CD4-positive, alpha-beta T cell treated with Interleukin-2 at 100 ng/mL for 4 hours (primary cell): ENCODE results near the gene MXI1.

Source experiments
- DNase-seq: peaks from one replicate; pipeline ENCODE4 v3.0.0-alpha.2; 2020; ENCODE audit warnings: low spot score

The MXI1 gene

DNA sequence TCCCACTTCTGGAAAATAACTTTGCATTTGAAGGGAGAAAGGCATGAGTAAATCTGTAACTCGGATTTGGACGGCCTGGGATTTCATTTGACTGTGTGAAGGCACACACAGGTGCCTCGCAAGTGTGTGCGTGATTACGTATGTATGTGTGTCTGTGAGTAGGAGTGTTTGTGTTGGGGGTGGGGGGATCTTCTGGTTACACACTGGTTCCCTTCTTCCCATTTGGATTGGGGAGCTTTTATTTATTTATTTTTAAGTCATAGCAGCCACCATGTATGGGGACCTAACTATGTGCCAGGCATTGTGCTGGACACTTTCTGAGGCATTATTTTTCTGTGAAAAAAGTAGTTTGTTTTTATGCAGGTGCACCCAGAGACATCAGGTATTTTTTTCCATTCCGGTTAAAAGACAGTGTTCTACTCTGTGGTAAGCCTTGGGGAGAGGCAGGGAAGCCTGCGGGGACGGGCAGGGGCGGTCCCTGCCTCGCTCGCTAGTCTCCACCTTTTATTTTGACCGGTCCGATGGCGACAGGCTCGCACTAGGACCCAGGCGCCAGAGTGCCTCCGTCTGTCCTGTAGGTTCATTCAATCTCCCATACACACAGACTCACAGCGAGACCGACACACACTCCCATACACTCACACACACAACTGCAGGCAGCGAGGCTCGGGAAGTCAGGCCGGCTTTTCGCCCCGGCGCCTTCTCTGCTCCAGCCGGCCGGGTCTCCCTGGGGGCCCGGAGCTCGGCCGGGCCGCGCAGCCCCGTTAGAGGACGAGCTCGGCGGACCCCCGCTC, at the start of gene MXI1:
Gene MXI1 (plus strand): TSS at position 595 of the 794 bp plus-strand sequence. CDS start 204 bp downstream, outside the sequence.
- DNase-seq = peak; percentile 53

DNA sequence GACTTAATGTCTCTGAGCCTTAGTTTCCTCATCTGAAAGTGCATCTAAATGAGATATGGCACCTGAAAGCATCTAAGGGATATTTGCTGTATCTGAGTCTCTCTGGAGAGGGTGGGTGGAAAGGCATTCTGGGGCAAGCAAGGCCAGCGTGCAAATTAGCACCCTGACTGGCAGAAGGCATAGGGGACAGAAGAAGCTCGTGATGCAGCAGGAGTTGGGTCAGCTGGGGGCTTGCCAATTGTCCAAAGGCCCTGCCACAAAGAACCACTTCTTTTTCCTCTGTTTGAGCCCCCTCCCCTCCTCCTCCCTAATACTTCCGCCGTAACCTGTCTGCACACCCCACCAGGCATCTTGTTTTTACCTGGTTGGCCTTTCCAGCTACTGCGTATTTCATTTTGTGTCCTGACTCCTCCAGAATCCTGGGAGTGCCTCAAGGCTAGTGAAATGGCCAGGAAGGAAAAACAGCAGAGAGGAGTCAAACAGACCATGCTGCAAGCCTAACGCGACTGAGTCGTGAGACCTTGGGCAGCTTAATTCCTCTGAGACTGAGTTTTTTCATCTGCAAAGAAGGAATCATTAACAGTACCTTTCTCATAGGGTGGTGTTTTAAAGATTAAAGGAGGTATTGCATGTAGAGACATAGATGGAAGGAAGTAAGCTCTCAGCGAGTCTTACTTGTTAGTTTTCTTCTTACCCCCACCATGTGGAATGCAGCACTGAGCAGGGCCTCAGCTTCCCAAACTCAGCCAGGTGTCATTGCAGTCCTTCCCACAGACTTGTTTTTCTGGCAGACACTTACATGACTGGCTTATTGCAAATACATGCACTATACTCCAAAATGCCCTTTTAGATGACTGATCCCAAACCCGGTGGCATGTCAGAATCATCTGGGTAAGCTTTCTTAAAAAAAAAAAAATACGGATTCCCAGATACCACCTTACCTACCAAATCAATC, 49.1 kb upstream of the MXI1 start:
- no peak for DNase-seq

DNA sequence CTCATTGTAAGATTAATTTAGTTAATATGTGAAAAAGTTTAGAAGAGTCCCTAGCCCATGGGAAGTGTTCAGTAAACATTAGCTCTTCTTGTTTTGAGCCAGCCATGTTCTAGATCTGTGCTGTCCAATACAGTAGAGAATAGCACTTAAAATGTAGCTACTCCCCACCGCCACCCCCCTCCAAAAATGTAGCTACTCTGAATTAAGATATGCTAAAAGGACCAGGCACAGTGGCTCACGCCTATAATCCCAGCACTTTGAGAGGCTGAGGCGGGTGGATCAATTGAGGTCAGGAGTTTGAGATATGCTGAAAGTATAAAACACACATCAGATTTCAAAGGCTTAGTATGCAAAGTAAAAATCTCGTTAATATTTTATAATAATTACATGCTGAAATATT, 47.3 kb upstream of the MXI1 start:
- DNase-seq = no peak

DNA sequence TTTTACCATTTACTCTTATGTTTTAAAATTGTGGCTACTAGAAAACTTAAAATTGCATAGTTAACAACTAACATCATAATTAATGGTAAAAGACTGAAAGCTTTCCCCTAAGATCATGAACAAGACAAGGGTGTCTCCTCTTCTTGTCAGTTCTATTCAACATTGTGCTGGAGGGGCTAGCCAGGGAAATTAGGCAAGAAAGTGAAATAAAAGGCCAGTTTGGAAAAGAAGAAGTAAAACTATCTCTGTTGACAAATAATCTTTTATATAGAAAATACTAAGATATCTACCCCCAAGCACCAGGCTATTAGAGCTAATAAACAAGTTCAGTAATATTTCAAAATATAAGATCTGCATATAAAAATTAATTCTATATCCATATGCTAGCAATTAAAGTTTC, 46.9 kb upstream of the MXI1 start:
- DNase-seq = no peak

DNA sequence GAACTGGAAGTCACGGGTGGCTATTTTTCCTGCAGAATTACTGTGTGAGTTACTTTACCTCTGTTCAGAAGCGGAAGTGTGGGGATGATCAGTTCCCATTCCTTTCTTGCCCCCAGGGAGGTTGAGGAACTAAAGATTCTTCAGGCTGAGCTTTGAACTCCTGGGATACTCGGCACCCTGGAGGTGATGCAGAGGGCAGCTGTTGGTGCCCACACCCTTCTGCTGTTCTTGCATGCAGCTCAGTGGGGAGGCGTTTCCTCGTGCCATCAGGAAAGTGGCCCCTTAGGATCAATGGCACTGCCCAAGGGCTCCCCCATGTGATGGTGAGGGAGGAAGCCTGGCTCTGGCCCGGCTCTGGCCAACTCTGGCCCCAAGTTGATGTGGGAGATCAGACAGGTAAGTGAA, 44.7 kb upstream of the MXI1 start:
- DNase-seq = no peak

DNA sequence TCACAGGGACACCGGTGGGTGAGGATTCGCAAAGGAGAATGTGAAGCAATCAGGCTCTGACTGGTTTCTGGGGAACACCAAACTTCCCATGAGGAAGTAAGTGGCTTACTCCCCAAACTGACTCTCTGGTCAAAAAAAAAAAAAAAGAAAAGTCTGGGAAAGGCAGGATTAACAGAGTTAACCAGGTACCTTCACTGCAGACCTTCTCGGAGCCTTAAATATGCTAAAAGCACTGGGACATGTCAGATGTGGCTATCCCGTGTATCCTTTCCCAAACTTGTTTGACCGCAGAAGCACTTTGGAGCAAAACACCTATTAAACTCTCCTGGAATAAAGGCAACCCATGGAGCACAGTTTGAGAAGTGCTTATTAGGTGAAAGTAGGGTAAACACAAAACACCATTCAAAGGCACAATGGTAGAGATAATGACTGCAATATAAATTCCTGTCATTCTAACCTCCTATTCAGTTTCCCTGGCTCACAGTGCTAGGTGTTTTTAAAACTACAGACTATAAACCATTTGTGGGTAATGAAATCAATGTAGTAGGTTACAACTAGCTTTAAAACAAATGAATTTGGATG, 44.1 kb upstream of the MXI1 start:
- DNase-seq = no peak

DNA sequence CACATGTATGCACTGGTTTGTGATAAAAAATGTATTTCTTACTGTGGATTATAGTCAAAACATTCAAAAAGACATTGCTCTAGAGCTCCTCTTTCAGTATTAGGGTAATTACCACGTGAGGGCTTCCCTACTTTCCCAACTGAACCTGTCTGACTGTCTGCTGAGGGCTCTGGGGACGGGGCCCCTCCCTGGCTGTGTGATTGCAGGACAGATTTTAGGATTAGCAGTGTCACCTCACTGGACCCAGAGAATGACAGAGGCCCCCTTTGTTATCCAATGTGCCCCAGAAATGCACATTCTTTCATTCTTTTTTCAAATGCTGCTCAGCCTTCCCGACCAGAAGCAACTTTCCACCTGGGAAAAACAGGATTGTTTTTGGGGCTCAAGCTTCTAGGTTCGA, 43.6 kb upstream of the MXI1 start:
- DNase-seq = no peak

DNA sequence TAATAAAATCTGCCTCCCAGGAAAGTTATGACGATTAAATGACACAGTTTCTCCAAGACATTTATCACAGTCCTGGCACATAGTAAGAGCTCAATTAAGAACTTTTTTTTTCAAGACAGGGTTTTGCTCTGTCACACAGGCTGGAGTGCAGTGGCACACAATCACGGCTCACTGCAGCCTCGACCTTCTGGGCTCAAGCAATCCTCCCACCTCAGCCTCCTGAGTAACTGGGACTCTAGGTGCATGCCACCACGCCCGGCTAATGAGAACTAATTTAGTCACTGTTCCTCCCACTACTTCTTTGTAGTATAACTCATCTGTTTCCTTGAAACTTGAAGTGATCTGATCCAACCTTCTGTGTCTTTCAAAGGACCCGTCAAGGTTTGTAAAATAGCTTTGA, 42.2 kb upstream of the MXI1 start:
- no peak for DNase-seq

DNA sequence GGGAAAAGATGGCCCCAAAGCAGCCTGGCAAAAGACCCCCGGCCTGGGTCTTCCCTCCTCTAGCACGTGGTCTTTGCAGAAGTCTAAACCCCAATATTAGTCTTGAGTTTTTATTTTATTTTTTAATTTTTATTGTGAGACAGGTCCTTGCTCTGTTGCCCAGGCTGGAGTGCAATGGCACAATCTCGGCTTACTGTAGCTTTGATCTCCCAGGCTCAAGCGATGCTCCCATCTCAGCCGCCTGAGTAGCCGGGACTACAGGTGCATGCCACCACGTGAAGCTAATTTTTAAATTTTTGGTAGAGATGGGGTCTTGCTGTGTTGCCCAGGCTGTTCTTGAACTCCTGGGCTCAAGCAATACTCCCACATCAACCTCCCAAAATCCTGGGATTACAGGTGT, 40.3 kb upstream of the MXI1 start:
- DNase-seq = no peak

DNA sequence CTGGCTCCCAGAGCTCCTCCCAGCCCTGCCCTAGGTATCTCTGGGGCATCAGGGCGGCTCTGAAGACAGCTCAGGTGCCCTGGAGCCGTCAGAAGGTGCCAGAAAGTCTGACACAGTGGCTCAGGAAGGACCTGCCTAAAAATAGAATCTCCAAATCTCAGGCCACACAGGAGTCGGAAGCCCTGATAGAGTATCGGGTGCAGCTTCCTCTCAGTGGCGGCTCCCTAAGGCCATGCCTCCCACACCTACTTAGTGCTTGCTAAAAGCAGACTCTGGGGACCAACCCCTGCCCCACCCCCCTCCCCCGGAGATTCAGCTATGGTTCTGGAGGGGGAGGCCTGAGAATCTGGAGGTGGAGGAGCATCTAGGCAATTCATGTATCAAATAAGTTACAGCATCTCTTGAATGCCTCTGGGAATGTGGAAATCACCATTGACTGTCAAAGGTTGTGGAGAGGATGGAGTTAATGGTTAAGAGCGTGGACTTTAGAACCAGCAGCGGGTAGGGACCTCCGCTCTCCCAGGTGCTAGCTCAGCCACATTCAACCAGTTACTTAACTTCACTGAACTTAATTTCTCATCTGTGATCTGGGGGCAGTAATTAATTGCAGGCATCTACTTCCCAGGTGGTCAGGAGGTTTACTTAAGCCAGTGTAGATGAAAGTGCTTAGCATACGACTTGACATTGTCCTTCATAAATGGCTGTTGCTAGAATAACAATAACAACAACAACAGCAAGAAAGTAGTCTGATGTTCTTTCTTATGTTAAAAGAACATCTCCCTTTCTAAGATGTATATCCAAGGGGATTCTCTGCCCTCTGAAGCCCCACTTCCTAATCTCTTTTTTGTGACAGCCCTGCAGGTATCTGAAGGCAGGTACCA, 38.6 kb upstream of the MXI1 start:
- no peak for DNase-seq

DNA sequence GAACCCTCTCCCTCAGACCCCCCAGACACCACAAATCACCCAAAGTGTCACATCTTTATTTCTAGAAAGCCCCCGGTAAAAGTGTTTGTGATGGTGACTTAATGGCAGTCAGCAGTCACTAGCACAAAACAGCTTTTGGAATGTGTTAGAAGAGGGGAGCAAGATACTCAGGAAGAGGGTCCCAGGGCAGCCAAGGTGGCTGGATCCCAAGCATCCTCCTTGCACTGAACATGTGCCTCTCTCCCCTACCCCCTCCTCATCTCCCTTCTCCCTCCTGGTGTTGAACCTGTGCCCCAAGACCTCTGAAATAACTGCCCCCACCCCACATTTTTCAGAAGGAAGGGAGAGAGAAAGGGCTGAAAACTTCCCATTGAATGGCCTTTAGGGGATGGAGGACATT, 37.8 kb upstream of the MXI1 start:
- DNase-seq = no peak

DNA sequence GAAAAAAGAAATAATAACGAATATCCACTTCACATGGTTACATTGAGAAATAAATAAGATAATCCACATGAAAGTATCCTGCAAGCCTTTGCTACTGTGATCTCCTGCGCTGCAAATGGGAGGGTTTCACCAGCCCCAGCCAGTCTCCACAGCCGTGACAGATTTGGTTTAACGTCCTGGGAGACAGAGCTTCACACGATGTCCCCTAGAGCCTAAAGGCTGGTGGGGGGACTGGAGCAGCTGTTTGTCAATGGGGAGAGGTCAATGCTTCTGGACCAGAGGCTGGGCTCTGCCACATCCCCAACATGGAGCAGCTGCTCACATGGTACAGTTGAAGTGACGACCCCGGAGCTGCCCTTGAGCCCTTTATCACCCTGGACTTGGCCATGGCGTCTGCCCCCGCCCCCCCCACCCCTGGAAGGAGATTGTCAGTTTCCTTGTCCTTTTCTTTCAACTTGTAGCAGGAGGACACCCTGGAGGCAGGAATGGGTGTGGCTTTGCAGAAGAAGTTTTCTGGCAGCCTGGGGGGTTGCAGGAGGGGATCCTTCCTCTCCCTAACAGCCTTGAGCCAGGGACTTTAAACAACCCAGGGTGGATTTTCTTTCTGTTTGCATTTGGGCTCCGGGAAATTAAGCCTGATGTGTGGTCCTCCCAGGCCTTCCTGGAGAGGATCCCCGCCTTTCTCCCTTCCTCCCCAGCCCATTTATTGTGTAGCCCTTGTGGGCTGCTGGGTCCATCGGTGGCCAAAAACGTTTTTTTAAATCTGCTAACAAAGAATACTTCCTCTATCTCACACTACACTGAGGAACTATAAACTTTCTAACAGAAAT, 37.0 kb upstream of the MXI1 start:
- no peak for DNase-seq

DNA sequence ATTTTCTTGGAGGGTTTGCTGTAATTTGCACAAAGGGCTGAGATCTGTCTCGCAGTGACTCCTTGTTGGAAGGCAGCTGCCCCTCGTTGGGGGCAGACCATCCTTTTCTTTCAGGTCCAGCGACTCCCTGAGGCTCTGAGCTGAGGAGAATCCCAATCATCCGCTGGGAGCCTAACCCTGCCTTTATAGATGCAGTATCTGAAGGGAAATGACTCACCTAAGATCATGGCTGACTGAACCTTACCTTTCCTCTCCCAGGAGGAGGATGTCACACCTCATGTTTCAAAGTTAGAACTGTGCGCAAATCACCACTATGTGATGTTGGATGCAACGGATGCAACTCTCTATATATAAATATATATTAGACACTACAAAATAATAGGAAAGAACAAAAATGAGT, 36.4 kb upstream of the MXI1 start:
- no peak for DNase-seq

DNA sequence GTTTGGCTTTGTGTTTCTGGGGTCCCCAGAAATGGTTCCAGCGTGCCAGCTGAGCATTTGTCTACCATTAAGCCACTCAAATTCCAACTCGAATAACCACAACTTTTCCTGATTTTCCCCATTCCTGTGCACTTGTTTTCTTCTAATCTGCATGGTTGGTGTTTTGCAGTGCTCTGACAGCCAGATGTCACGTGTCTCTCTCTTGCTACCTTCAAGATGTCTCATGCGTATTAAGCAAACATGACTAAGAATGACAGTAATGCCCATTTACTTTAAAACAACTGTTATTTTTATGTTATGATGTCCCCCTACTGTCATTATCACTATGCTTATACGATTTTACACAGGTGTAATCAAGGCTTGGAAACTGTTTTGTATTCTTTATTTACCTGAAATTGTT, 35.2 kb upstream of the MXI1 start:
- DNase-seq = no peak

DNA sequence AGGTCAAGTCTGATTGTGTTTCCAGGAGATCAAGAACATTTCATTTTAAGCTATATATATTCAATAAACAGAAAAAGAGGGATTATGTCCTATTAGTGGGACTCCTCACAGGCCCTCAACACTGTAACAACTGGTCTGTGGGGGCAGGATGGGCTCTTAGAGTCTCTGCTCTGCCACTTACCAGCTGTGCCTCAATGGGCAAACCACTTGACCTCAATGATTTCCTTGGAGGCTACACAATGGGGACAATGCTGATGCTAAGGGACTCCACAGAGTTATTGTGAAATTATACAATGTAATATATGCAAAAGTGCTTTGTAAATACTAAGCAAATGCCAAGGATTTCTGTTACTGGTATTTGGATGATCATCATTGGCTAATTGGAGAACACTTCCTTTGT, 33.2 kb upstream of the MXI1 start:
- DNase-seq = no peak

DNA sequence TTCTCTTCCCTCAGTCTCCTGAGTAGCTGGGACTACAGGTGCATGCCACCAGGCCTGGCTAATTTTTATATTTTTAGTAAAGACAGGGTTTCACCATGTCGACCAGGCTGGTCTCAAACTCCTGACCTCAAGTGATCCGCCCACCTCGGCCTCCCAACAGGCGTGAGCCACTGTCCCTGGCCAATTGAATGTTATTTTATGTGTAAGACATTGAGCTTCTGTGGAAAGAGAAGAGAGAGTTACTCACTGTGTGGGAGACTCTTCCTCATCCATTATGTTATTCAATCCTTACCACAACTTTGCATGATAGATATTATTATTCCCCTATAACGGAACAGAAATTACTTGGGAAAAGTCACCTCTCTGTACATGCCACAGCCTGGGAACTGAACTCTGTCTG, 32.6 kb upstream of the MXI1 start:
- DNase-seq = no peak

DNA sequence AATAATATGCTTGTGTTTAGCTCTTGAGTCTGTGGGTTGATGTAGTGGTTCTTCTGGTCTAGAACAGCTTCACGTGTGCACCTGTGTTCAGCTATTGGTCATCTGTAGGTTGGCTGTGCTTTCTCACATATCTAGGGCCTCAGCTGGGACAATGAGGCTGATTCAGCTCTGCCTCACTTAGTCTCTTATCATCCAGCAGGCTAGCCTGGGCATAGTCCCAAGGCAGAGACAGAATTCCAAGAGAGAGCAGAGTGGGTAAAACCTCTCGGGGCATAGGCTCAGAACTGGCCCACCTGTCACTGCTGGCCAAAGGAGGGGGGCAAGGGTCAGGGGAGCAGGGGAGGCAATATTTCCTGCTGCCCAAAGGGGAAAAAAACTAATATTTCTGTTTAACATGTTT, 32.0 kb upstream of the MXI1 start:
- no peak for DNase-seq

DNA sequence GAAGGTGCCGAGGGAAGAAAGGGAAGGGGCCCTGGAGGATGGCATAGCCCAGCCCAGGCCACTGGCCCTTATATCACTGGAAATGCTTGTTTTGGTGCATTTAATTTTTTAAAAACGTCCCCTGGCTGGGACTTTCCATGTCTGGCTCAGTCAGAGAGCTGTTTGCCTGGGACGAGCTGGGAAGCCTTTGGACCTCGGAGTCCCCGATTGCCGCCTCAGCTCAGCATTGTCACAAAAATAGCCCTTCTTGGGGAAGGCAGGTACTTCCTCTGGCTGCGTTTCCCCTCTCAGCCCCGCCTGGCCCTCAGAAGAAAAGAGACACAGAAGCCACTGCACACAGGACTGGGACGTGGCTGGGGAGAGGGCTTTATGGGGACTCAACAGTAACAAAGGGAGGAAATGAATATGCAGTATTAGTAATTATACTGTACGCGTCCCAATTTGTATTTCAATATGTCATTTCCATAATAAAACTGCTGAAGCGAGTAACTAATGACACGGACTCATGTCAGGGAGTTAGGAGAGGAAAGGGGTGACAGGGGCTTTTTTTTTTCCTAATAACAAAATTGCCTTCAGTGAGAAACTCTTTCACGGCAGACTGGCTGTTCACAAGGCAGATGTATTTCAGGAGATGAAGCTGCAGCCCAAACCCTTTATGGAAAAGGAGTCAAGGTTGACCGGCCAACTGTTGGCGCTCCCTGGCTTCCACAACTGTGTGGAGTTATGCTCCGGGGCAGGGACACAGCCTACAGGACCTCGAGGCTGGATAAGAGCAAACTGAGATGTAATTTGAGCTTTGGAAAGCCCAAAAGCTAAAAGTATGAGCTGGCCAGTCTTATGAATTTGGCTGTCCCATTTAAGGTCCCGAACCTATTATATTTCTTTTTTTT, 31.0 kb upstream of the MXI1 start:
- DNase-seq = no peak

DNA sequence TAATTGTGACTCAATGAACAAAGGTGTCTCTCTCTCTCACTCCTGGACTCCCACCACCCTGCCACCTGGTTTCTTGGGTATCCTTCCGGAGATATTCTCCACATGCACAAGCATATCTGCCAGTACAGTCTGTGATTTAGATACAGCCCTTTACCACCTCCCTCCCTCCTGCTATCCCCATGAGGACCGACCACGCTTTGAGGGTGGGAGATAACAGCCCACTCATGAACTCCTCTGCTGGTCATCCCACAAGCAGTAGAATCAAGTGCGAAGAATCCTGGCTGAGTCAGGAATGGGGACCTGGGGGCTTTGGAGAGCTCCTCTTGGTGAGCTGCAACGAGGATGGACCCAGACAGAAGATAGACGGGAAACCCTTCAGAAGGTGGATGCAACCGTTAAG, 28.2 kb upstream of the MXI1 start:
- no peak for DNase-seq

DNA sequence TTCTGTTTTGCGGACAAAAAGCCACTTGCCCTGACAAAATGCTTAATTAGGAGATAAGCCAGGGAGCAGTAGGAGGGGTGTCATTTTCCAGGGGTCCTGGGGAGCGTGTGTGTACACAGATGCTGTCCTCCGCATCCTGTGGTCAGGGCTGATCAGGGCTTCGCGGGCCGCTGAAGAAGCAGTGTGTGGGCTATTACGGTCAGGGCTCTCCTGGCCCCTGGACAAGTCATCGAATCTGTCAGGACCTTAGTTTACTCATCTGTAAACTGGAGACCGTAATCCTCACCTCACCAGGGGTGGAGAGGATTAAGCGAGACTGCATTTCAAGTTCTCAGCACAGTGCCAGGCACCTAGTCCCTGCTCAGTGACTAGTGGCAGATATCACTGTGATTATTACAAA, 26.0 kb upstream of the MXI1 start:
- DNase-seq = no peak
